NCI-H748 (cell line): Measurements from ENCODE around the gene FOXS1.

Experiments used
- DNase-seq: peaks from one replicate; lab custom pipeline; 2025; ENCODE audit not compliant: unreplicated experiment; lab: John Stamatoyannopoulos, UW

Gene FOXS1

DNA sequence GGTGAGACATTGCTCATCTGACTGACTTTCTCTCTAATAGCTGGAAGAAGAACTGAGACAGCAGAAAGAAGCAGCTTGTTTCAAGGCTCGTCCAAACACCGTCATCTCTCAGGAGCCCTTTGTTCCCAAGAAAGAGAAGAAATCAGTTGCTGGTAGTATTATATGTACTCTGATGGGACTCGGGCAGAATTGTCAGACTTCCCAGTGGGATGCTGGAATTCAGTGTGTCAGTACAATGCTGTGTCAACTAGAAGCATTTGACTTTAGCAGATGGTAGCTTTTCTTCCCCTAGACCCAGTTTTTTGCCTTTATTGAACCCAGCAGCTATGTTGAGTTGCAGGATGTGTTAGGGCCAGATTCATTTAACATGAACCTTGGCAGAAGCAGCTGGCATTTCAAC is 48.0 kb downstream of the FOXS1 start:
- DNase-seq, result no peak
